Measurements from ENCODE around the gene ARHGDIA. TPM values are rescaled to one million over a fixed set of nuclear protein-coding genes. Genes with fewer than 3 reads are reported as not detected.

The ARHGDIA gene
- polyA plus RNA-seq, 1 donor from 2014 or later, result 16.1 TPM

- no peak overlapping the region for H3K9ac ChIP-seq (ENCODE audit: low read length)
- H3K36me3 ChIP-seq (ENCODE audit: insufficient read depth, low read length), result no peaks in the 10 kb centered on the region
- H3K4me3 ChIP-seq (ENCODE audit: low read length), result no peak overlapping the region
- peaks cover 13% of the 10 kb centered on the region for H4K20me1 ChIP-seq (ENCODE audit: insufficient read depth)
- peaks cover 25% of the 10 kb centered on the region for H3K79me2 ChIP-seq (replicated peaks; ENCODE audit: insufficient read depth, low read length)
- no peaks in the 10 kb centered on the region for H3F3A ChIP-seq (ENCODE audit: insufficient read depth, low read length, poor library complexity, severe bottlenecking)
- H3K9me2 ChIP-seq (ENCODE audit: insufficient read depth, low read length), result no peaks in the 10 kb centered on the region
- no peak overlapping the region for H3K27ac ChIP-seq (ENCODE audit: low read length)
- no peaks in the 10 kb centered on the region for H3K27me3 ChIP-seq (ENCODE audit: insufficient read depth, low read depth, low read length)
- no peak for TF ChIP-seq TAF1 (IDR thresholded peaks at IDR 0.05; ENCODE audit: low read depth)
- TF ChIP-seq REST (IDR thresholded peaks at IDR 0.05; ENCODE audit: borderline replicate concordance), result no peak
- TF ChIP-seq MXI1 (conservative IDR thresholded peaks at IDR 0.05; ENCODE audit: poor library complexity, severe bottlenecking), result no peak
- no peak for TF ChIP-seq POLR2AphosphoS5 (IDR thresholded peaks at IDR 0.05)
- TF ChIP-seq EP300 (conservative IDR thresholded peaks at IDR 0.05; ENCODE audit: poor library complexity, severe bottlenecking), result no peak
- H3K9me3 ChIP-seq (ENCODE audit: low read length), result no peaks in the 10 kb centered on the region
- H3K4me2 ChIP-seq (ENCODE audit: low read length), result no peak overlapping the region
- no peak overlapping the region for H2AFZ ChIP-seq (ENCODE audit: low read depth, low read length)
These were observed 42.5 kb downstream of the ARHGDIA start for GRCh38 chr17:81828656-81829055.

- Histone ChIP-seq H4K20me1 (ENCODE audit: insufficient read depth) (peaks cover 8% of the 10 kb centered on the region), H2AFZ (ENCODE audit: low read depth, low read length) (no peak overlapping the region), H3K9me2 (ENCODE audit: insufficient read depth, low read length) (no peaks in the 10 kb centered on the region), H3K27ac (ENCODE audit: low read length) (no peak overlapping the region), H3K79me2 (replicated peaks; ENCODE audit: insufficient read depth, low read length) (peaks cover 3% of the 10 kb centered on the region), H3K4me2 (ENCODE audit: low read length) (no peak overlapping the region), H3F3A (ENCODE audit: insufficient read depth, low read length, poor library complexity, severe bottlenecking) (no peaks in the 10 kb centered on the region), H3K9ac (ENCODE audit: low read length) (no peak overlapping the region), H3K27me3 (ENCODE audit: insufficient read depth, low read depth, low read length) (no peaks in the 10 kb centered on the region), H3K4me3 (ENCODE audit: low read length) (no peak overlapping the region), H3K36me3 (ENCODE audit: insufficient read depth, low read length) (no peaks in the 10 kb centered on the region), H3K9me3 (ENCODE audit: low read length) (no peaks in the 10 kb centered on the region)
- TF ChIP-seq EZH2 (IDR thresholded peaks at IDR 0.05; ENCODE audit: borderline replicate concordance, insufficient read depth, low read length, poor library complexity, severe bottlenecking), result no peak
- TF ChIP-seq POLR2AphosphoS5 (IDR thresholded peaks at IDR 0.05), result no peak
- TF ChIP-seq SMC3 (conservative IDR thresholded peaks at IDR 0.05; ENCODE audit: poor library complexity), result no peak
- TF ChIP-seq CTCF (IDR thresholded peaks at IDR 0.05; ENCODE audit: poor library complexity, severe bottlenecking), result no peak
- TF ChIP-seq MXI1 (conservative IDR thresholded peaks at IDR 0.05; ENCODE audit: poor library complexity, severe bottlenecking), result no peak
- TF ChIP-seq REST (IDR thresholded peaks at IDR 0.05; ENCODE audit: borderline replicate concordance), result no peak
- TF ChIP-seq EP300 (conservative IDR thresholded peaks at IDR 0.05; ENCODE audit: poor library complexity, severe bottlenecking), result no peak
- no peak for TF ChIP-seq TAF1 (IDR thresholded peaks at IDR 0.05; ENCODE audit: low read depth)
- TF ChIP-seq RAD21 (conservative IDR thresholded peaks at IDR 0.05), result no peak
These were observed 45.2 kb downstream of the ARHGDIA start for GRCh38 chr17:81825841-81826466.
